NCI-H2196 (cell line): ENCODE results near the gene SLX9.
"Not testable (repeated sequence)": the region's sequence is repeated elsewhere in the genome, so short reads cannot be mapped to it uniquely, and the experiment has no call there.

Experiments
- DNase-seq: peaks from one replicate; lab custom pipeline; 2025; ENCODE audit not compliant: unreplicated experiment; lab: John Stamatoyannopoulos, UW

SLX9 gene

DNA sequence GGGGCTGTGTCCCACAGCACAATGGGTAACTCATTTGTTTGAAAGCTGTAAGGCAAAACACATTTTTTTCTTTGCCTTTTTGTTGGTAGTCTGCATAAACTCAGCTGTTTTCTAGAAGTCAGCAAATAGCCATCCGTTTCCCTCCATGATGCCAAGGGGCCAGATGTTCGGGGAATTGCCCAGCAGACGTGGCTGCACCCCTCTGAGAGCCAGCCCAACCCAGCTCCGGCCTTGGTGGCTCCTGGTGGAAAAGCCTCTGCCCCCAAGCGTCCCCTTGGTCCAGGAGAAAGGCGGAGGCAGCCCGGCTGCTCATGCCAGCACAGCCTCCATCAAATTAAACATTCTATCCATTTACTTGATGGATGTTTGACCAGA is 76.2 kb downstream of the SLX9 start:
- no peak for DNase-seq

DNA sequence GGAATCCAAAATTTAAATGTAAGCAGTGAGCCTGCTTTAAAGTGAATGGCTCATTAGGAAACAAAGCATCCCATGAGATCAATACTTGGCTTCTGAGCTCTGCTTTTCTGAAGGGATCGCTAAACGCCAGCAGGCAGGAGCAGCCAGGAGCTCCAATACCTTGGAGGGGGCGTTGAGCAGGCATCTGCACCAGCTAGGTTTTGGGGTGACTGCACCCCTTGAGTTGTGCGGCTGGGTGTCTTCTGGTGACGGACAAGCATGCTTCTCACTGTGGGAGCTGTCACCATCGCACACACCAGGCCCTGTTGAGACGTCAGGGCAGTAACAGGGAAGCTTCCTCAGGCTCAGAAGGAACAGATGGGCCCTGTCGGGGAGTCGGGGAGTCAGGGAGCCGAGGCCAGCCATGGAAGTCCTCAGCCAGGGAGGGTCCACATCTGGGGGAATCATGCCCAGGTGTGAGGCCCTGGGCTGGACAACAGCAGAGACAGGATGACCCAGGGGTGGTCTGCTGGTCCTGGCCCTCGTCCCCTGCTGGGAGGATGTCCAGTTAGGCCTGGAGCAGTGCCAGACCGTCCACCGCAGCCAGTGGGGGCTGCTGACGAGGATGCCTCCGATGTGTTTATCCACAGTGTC is 76.7 kb downstream of the SLX9 start:
- no peak for DNase-seq

DNA sequence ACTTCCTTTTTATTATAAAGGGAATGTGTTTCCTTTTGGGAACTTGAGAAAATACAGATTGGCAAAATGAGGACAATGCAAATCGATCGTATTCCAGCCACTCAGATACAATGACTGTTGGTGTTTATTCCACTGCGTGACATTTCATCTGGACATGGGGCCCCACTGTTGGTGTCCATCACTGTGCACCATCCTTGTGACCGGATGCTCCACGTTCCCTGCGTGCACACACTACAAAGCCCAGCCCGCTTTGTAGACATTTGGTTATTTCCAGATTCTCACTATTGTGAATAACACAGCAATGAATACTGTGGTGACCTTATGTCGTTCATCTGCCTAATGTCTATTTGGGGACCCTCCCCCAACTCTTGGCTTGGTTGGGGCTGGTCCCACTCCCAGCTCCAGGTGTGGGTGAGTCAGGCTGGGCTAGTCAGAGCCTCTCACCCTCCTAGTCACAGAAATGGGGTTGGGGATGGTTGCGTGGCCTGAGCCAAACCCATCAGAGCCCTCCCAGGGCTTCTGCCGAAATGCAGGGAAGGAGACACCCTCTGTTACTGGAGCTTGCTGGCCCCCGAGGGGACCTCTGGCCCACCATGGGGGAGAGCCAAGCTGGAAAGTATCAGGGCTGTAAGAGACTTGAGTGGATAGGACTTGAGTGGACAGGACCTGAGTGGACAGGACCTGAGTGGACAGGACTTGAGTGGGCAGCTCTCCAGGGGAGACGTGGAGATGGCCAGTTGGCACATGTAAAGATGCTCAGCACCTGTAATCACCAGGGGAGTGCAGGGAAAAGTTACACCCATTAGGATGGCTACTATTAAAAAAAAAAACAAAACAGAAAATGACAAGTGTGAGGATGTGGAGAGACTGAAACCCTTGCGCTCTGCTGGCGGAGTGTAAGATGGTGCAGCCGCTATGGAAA is 77.5 kb downstream of the SLX9 start:
- no peak for DNase-seq

DNA sequence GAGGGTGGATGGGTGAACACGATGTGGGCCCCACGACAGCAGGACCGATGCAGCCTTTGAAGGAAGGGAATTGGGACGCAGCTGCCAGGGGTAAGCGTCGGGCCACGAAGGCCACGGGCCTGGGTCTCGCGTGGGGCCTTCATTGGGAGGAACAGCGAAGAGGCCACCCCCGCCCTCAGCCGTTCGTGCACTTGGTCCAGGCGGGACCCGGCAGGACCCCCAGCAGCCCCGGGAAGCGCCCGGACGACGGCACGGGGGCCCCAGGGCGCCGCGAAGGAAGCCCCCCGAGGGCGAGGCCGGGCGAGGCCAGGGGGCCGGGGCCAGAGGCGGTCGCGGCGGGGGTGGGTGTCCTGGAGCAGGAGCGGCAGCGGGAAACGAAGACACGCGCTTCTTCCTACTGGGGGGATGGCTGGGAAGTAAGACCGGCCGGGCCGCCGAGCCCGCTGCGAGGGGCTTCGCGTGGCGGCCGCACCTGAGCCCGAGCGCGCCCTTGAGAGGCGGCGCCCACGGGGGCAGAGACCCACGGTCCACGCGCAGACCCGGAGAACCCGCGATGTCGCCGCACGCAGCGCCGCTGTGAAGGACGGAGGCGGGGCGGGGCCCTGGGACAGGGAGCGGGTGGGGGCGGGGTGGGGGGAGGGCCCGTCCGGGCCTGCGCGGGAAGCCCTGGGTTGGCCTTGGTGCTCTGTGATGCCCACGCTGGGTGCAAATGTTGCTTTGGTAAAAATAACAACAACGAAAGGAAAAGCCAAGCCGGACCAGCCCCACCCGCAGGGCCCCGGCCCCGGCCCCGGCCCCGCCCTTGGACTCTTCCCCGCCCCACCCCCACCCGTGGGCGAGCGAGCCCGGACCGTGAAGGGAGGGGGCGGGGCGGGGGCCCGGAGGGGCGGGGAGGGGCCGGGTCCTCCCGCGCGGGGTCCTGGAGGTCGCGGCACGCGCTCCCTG is 78.6 kb downstream of the SLX9 start:
- DNase-seq, result no peak

DNA sequence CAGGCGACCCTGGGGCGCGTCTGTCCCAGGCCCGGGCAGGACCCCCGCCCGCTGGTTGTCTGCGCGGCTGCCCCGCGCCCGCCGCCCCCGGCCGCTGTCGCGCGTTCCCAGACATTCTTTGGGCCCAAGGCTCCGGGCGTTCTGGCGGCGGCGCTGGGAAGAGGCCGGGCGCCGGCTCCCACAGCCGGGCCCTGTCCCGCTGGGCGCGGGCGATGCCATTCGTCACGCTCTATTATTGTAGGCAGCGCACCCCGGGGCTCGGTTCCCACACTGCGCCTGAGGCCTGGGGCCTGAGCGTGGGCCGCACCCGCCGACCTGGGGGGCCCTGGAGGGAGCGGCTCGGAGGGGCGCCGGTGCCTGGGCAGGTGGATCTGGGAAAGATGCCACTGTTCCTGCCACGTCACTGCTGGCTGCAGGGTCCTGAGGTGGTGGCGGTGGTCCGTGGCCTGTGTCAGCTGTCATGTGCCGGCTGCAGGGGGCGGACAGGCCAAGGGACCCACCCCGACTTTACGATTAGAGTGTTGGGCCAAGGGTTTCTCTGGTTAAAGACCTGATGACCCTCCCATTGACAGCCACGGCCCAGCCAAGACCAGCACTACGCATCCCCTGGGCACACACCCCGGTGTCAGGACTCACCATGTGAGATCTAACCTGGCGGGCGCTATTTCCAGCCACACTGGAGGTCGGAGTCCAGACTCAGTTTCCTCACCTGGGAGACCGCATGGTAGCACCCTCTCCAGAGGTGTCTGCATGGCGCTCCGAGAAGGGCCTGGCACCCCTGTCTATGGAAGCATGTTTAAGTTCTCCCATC is 79.5 kb downstream of the SLX9 start:
- DNase-seq, result no peak

DNA sequence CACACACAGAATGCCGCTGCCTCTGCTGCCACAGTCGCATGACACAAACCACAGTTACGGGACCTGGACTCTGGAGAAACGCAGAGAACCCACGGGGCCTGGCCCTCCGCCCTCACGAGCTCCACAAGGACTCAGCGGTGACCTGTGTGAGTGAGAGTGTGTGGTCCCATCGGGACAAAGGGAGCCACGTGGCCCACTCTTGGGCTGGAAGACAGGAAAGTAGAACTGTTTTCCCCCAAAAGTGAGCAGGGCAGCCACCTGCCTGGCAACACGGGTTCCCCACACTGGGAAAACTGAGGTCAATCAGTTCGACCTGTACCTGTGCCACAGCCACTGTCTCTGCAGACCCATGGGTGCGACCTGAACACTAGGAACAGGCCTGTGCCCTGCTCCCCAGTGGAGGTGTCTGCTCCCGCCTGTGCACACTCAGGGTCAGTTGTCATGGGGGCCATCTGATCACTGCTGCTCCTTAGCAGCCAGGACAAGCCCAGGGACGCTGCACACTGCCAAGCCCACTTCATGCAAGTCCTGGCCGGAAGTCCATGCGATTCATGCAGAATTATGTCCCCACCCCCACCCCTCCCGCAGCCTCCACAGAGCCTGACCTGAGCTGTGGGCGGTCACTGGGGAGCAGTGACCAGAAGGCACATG is 80.2 kb downstream of the SLX9 start:
- no peak for DNase-seq

DNA sequence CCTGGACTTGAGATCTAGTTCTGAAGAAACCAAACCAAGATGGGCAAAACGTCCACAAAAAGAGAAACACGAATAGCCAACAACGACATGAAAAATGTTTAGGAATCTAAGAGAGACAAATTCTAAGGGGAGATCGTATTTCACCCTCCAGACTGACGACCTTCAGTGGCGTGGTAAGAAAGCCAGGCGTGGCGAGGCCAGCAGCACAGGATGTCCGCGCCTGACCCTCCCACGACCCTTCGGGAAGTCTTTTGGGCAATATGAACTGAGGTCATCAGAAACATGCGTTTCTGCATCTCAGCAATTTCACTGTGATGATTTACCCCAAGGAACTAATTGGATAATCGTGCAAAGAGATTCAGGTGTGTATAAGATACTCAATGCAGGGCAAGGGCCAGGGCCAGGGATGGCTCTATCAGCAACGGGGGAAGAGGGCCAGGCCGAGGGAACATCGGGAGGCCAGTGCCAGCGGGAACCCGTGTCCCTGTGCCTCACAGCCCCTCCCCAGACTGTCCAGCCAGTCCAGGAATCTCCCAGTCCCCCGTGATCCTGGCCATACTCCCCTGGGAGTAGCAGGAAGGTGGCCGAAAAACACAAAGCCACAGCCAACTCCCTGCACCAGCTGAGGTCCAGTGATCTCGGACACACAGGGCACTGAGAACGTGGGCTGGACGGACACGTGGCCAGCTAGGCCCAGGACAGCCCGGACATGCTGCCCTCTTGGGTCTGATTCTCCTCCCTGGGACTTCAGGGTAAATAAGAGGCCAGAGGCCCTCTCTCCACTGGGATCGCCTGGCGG is 81.0 kb downstream of the SLX9 start:
- no peak for DNase-seq

DNA sequence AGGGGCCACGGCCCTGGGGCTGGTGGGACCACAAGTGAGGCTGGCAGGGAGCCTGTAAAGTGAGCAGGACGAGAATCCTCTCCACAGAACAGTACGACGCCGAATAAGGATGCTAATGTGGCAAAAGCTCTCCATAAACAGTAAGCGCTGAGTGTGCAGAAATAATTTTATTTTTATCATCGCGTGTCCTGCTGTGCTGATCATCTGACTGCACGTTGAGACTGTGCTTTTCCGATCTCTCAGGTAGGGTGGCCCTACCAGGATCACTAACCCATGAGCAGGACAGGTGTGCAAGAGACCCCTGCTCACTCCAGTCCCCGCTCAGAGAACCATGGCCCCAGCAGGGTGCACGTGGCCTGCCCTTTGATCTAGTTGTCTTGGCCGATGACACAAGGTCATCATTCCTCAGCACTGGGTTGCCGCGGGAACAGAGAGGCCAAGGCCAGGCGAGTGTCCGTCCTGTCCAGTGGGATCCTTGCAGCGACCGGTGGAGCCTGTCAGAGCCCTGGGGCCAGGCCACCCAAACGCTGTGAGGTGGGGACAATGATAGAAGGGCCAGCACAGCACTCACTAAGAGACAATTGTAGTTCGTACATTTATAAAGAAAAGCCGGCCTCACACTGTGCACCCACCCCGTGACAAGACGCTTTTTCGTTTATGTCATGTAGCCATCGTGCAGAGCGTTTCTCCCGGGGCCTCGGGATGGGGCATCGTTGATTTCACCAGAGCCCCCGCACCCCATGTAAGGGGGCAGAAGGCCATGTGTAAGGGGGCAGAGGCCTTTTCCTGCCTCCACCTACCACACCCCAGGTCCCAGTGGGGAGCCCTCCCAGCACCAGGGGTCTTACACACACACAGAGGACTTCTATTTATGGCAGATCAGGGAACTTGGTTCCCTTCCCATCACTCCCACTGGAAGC is 81.9 kb downstream of the SLX9 start:
- no peak for DNase-seq

DNA sequence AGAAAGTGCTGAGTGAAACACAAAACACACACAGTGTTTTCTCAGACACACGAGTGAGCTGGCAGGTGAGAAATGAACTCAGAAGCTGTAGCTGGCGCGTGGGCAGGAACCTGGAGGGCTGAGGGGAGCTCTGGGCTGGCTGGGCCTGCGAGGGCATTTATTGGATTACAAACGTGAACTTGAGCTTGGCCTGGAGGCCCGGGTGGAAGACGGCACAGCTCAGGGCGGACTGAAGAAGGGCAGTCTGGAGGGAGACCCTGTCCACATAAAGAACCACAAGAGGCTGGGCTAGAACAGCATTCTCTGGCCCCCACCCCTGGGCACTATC is 82.5 kb downstream of the SLX9 start:
- no peak for DNase-seq

DNA sequence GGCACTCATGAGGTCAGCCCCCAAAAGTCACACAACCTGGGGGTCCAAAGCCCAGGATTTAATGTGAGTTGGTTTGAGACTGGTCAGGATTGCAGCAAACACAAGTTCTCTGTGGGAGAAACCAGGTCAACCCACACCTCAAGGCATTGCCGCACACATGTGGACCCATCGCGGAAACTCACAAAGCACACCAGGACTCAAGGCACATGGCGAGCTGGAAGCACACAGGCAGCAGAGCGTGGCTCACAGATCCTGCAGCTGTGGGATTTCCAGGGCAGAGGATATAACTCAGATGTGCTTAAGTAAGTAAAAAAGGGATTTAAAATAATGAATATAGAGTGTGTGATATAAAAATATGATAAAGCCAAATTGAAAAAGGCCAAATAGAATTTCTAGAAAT is 82.9 kb downstream of the SLX9 start:
- DNase-seq, result no peak

DNA sequence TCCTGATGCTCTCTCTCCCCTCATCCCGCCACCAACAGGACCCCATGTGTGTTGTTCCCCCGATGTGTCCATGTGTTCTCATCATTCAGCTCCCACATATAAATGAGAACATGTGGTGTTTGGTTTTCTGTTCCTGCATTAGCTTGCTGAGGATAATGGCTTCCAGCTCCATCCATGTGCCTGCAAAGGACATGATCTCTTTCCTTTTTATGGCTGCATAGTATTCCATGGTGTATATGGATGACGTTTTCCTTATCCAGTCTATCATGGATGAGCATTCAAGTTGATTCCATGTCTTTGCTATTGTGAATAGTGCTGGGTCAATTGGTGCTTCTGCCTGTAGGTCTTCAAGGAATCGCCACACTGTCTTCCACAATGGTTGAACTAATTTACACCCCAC is 84.7 kb downstream of the SLX9 start:
- not testable (repeated sequence) for DNase-seq

DNA sequence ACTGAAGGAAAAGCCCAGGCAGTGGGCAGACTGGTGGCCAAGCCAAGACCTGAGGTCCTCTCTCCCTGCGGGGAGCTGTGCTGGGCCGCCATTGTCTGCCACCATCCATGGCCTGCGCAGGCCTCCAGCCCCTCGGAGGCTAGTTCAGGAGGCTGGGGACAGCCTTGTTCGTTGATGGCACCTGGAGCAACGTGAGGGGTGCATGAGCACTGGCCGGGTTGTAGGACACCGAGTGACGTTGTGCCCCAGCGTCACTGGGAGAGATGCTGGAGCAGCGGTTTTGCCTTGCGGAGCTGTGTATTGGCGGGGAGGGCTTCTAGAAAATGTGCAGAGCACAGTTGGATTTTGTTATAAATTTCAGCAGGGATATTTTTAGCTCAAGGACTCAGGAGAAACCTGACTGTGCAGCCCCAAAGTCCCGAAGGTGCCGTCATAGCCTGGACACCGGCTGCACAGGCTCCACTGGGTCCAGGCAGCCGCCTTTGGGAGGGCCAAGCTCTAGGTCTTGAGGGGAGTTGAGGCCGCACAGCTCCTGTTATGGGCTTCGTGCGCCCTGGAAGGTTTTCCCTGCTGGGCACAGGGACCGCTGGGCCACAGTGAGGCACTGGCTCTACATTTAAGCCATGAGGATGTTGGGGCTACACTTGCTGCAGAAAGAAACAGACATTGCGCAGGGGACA is 86.4 kb downstream of the SLX9 start:
- DNase-seq, result no peak
